ENCODE results near the gene METAP1. TPM values are rescaled to one million over a fixed set of nuclear protein-coding genes. Genes with fewer than 3 reads are reported as not detected.
"Not testable (repeated sequence)": the region's sequence is repeated elsewhere in the genome, so short reads cannot be mapped to it uniquely, and the experiment has no call there.

METAP1 gene
- total and polyA plus RNA-seq, 2 experiments from 2014 or later = 40.1 to 55.4 TPM

- H3K4me1 ChIP-seq (ENCODE audit: low read depth) = peaks cover 5% of the 10 kb centered on the region
- H3K27me3 ChIP-seq = no peaks in the 10 kb centered on the region
- no peak for DNase-seq (ENCODE audit: low read depth in 1 of 2, low spot score in 1 of 2)
- no peak overlapping the region for H3K27ac ChIP-seq
- H3K4me3 ChIP-seq = no peak overlapping the region
- no peaks in the 10 kb centered on the region for H3K9me3 ChIP-seq (ENCODE audit: low read depth)
- H3K36me3 ChIP-seq = no peaks in the 10 kb centered on the region
- TF ChIP-seq CTCF (IDR thresholded peaks at IDR 0.05; ENCODE audit: low read depth, low read length) = no peak
Measured at GRCh38 chr4:98967786-98968329, 27.7 kb upstream of the METAP1 start.

GRCh38 chr4:98969878-98970785, 25.4 kb upstream of the METAP1 start:
- Histone ChIP-seq H3K4me3 (no peak overlapping the region), H3K27ac (no peak overlapping the region), H3K27me3 (no peaks in the 10 kb centered on the region), H3K9me3 (ENCODE audit: low read depth) (no peaks in the 10 kb centered on the region), H3K4me1 (ENCODE audit: low read depth) (peaks cover 5% of the 10 kb centered on the region), H3K36me3 (no peaks in the 10 kb centered on the region)
- no peak for TF ChIP-seq CTCF (IDR thresholded peaks at IDR 0.05; ENCODE audit: low read depth, low read length)
- DNase-seq (ENCODE audit: low read depth in 1 of 2, low spot score in 1 of 2) = no peak

- Histone ChIP-seq H3K4me3 (no peak overlapping the region), H3K27me3 (no peaks in the 10 kb centered on the region), H3K4me1 (ENCODE audit: low read depth) (no peaks in the 10 kb centered on the region), H3K36me3 (no peaks in the 10 kb centered on the region), H3K9me3 (ENCODE audit: low read depth) (no peaks in the 10 kb centered on the region), H3K27ac (no peak overlapping the region)
- no peak for TF ChIP-seq CTCF (IDR thresholded peaks at IDR 0.05; ENCODE audit: low read depth, low read length)
- peak in 1 of 2 donors; percentile 62 for DNase-seq (ENCODE audit: low read depth in 1 of 2, low spot score in 1 of 2)
Measured at GRCh38 chr4:98976716-98977115, 18.8 kb upstream of the METAP1 start.

GRCh38 chr4:98977557-98977956, 18.0 kb upstream of the METAP1 start:
- Histone ChIP-seq H3K36me3 (no peaks in the 10 kb centered on the region), H3K4me3 (no peak overlapping the region)
- DNase-seq (ENCODE audit: low read depth in 1 of 2, low spot score in 1 of 2) = no peak

GRCh38 chr4:98987720-98988119, 7.8 kb upstream of the METAP1 start:
- H3K4me1 ChIP-seq (ENCODE audit: low read depth) = no peaks in the 10 kb centered on the region
- H3K27me3 ChIP-seq = no peaks in the 10 kb centered on the region
- DNase-seq (ENCODE audit: low read depth in 1 of 2, low spot score in 1 of 2) = no peak
- H3K36me3 ChIP-seq = no peaks in the 10 kb centered on the region
- H3K9me3 ChIP-seq (ENCODE audit: low read depth) = no peaks in the 10 kb centered on the region
- H3K27ac ChIP-seq = no peak overlapping the region
- no peak for TF ChIP-seq CTCF (IDR thresholded peaks at IDR 0.05; ENCODE audit: low read depth, low read length)
- no peak overlapping the region for H3K4me3 ChIP-seq

More at GRCh38 chr4:98977557-98977956, 18.0 kb upstream of the METAP1 start:
- Histone ChIP-seq H3K9me3 (ENCODE audit: low read depth) (no peaks in the 10 kb centered on the region), H3K27me3 (no peaks in the 10 kb centered on the region), H3K4me1 (ENCODE audit: low read depth) (no peaks in the 10 kb centered on the region), H3K27ac (no peak overlapping the region)
- no peak for TF ChIP-seq CTCF (IDR thresholded peaks at IDR 0.05; ENCODE audit: low read depth, low read length)

GRCh38 chr4:98992835-98993234, 2.7 kb upstream of the METAP1 start:
- H3K9me3 ChIP-seq (ENCODE audit: low read depth); H3K36me3 ChIP-seq; H3K27me3 ChIP-seq; H3K4me3 ChIP-seq; DNase-seq (ENCODE audit: low read depth in 1 of 2, low spot score in 1 of 2); H3K27ac ChIP-seq; H3K4me1 ChIP-seq (ENCODE audit: low read depth): not testable (repeated sequence)
